GM12874 (cell line): ENCODE data around the gene POLR1C.

ENCODE experiments used
- CTCF ChIP-seq: IDR thresholded peaks from 2 replicates; pipeline ENCODE4 v1.5.1; 2011; ENCODE audit warnings: low read depth, mild to moderate bottlenecking, control low read depth, low read length, moderate library complexity; ENCODE audit not compliant: insufficient read depth

Gene POLR1C

GRCh38 chr6:43517505-43518357 lies 842 bp downstream of the POLR1C start:
- no peak for TF ChIP-seq CTCF

DNA sequence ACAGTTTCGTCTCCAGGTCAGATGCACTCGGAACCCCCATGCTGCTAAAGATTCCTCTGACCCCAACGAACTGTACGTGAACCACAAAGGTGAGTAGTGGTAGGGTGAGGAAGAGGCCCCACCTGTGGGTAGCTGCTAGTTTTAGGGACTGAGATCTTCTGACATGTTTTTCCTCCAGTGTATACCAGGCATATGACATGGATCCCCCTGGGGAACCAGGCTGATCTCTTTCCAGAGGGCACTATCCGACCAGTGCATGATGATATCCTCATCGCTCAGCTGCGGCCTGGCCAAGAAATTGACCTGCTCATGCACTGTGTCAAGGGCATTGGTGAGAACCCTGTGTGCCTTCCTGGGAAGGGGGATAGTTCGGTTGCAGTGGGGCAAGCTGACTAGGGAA lies 3.2 kb downstream of the POLR1C start:
- no peak for TF ChIP-seq CTCF

DNA sequence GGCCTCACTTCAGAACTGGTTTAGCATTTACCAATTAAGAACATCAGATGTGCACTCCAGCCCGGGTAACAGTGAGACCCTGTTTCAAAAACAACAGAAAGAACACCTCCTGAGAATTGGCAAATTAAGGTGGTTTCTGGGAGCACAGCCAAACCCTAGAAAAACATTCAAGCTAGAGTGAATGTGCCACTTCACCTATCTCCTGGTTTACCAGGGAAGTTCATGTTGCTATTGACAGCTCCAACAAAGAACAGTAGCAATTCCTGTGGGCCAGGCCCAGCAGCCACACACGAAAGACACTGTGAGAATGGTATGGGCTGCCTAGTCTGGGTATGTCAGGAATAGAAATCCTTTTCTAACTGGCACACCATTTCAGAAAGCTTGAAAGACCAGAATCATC lies 4.9 kb downstream of the POLR1C start:
- no peak for TF ChIP-seq CTCF

DNA sequence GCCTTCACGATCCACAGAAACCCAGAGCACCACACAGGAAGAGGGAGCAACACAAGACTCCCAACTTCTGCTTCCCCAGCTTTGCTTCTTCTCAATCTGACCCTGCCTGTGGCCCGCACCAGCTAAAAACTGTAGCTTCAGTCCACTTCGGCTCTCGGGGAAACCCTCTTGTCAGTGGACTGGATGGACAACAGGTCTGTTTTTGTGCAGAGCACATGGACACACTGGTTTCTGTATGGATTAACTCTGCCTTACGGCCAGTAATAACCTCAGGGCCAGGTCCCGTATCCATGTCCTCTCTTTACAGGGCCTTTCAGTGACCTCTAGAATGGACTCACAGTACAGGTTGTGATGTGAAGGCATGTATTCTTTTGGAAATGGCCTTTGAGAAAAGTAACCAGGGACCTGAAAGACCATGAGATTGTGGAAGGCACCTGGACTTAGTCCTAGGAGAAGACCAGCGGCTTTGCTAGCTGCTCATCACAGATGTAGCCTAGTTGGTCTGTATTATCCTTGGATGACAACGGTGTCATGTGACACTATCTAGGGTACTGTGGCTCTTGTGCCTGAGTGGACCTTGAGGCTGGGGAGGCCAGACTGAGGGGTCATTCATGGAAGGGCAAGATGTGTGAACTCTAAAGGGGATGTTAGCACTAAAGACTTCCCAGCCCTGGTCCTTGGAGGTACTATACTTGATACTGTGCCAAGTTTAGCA lies 5.8 kb downstream of the POLR1C start:
- no peak for TF ChIP-seq CTCF

DNA sequence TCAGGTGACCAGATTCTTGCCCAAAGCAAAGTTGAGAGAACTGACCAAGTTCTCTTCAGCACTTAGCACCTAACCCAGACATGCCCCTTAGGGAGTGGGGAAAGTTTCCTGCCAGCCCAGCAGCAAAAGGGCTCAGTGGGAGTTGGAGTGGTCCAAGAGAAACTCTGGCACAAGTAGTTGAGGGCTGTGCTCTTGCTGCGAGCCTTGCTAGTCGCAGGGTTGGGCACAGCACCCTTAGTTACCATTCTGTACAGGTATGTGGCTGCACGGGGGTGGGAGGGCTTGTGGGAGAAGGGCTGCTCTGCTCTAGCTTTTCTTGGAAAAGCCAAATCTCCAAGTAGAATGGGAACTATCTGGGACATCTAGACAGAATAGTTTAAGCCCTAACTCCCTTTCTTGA lies 6.4 kb downstream of the POLR1C start:
- TF ChIP-seq CTCF, result no peak

- no peak for TF ChIP-seq CTCF
Observed at GRCh38 chr6:43524483-43524961, 7.6 kb downstream of the POLR1C start.

DNA sequence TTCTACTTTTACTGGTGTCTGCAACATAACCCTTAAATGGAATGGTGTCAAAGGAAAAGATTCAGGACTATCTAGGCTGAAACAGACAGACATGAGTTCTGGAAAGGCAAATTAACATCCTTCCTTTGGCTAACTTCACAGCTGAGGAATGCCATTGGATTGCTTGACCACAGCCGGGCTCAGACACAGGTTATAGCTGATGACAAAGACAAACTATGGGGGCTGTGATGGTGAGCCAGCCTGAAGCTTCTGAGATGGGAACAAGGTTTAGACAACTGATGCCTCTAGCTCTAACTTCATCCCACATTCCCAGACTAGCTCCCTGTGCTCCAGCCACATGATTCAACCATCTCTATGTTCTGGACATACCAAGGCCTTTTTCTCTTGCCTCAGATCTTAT lies 15.3 kb downstream of the POLR1C start:
- no peak for TF ChIP-seq CTCF
